LNCAP (cell line): ENCODE measurements around the gene PROSER1.

Experiments
- CTCF ChIP-seq: fragments of 450-650 bp; IDR thresholded peaks from 2 replicates; pipeline ENCODE4 v1.5.1; 2017; ENCODE audit warnings: mild to moderate bottlenecking

Gene PROSER1

GRCh38 chr13:38990693-38991092 lies 47.2 kb downstream of the PROSER1 start, which contains the start of gene STOML3:
Gene STOML3 (minus strand): TSS chr13:38990831. CDS start chr13:38990721, 110 bp downstream.
- TF ChIP-seq CTCF = no peak

- no peak for TF ChIP-seq CTCF
These were observed 56.8 kb downstream of the PROSER1 start for GRCh38 chr13:38981096-38981495.

GRCh38 chr13:38980750-38981078 lies 57.2 kb downstream of the PROSER1 start:
- no peak for TF ChIP-seq CTCF

- no peak for TF ChIP-seq CTCF
These were observed 57.8 kb downstream of the PROSER1 start for GRCh38 chr13:38979891-38980749.

GRCh38 chr13:38970380-38971051 lies 67.4 kb downstream of the PROSER1 start:
- no peak for TF ChIP-seq CTCF

GRCh38 chr13:38969187-38969586 lies 68.7 kb downstream of the PROSER1 start:
- TF ChIP-seq CTCF = no peak

GRCh38 chr13:38967446-38967845 lies 70.4 kb downstream of the PROSER1 start:
- no peak for TF ChIP-seq CTCF
